SK-N-SH treated with all-trans-retinoic acid at 6 μM for 48 hours (cell line): Measurements from ENCODE around the gene SDHAF3.
"Not testable (repeated sequence)": the region's sequence is repeated elsewhere in the genome, so short reads cannot be mapped to it uniquely, and the experiment has no call there.

Source experiments
- ARNTL ChIP-seq: fragments of 450-650 bp; formaldehyde crosslinking; IDR thresholded peaks from 2 replicates; pipeline ENCODE4 v1.5.0; 2020; ENCODE audit warnings: low read depth, mild to moderate bottlenecking, moderate library complexity, borderline replicate concordance
- GLIS3 ChIP-seq: fragments of 250-450 bp; sonication (Bioruptor Pico); IDR thresholded peaks from 2 replicates; pipeline ENCODE4 v1.5.0; 2020; ENCODE audit warnings: mild to moderate bottlenecking, moderate library complexity
- OSR1 ChIP-seq: fragments of 250-450 bp; sonication (Bioruptor Pico); IDR thresholded peaks from 2 replicates; pipeline ENCODE4 v1.8.0; 2022; ENCODE audit warnings: moderate library complexity, mild to moderate bottlenecking, inconsistent platforms
- PPARA ChIP-seq: fragments of 250-450 bp; sonication (Bioruptor Pico); IDR thresholded peaks from 2 replicates; pipeline ENCODE4 v1.5.0; 2020; ENCODE audit warnings: mild to moderate bottlenecking, borderline replicate concordance
- TOX ChIP-seq: fragments of 250-450 bp; sonication (Bioruptor Pico); IDR thresholded peaks from 2 replicates; pipeline ENCODE4 v1.8.0; 2021; ENCODE audit warnings: mild to moderate bottlenecking, moderate library complexity, borderline replicate concordance
- ZC3H10 ChIP-seq: fragments of 250-450 bp; sonication (Bioruptor Pico); IDR thresholded peaks from 2 replicates; pipeline ENCODE4 v1.5.1; 2021; ENCODE audit warnings: mild to moderate bottlenecking, moderate library complexity
- ZFP3 ChIP-seq: fragments of 250-450 bp; sonication (Bioruptor Pico); IDR thresholded peaks from 2 replicates; pipeline ENCODE4 v1.5.0; 2020; ENCODE audit warnings: mild to moderate bottlenecking, moderate library complexity
- ZFP30 ChIP-seq: fragments of 450-650 bp; formaldehyde crosslinking; IDR thresholded peaks from 2 replicates; pipeline ENCODE4 v1.5.0; 2022; ENCODE audit warnings: mild to moderate bottlenecking, moderate library complexity
- TF ChIP-seq, protein P1 (sequence below): fragments of 250-450 bp; sonication (Bioruptor Pico); IDR thresholded peaks from 2 replicates; pipeline ENCODE4 v1.5.1; 2021; ENCODE audit warnings: mild to moderate bottlenecking, moderate library complexity
- TF ChIP-seq, protein P2 (sequence below): fragments of 250-450 bp; sonication (Bioruptor Pico); IDR thresholded peaks from 2 replicates; pipeline ENCODE4 v1.8.0; 2020; ENCODE audit warnings: mild to moderate bottlenecking, moderate library complexity, borderline replicate concordance
- TF ChIP-seq, protein P3 (sequence below): fragments of 250-450 bp; sonication (Bioruptor Pico); IDR thresholded peaks from 2 replicates; pipeline ENCODE4 v1.5.1; 2020; ENCODE audit warnings: low read depth, mild to moderate bottlenecking, moderate library complexity

DNA sequence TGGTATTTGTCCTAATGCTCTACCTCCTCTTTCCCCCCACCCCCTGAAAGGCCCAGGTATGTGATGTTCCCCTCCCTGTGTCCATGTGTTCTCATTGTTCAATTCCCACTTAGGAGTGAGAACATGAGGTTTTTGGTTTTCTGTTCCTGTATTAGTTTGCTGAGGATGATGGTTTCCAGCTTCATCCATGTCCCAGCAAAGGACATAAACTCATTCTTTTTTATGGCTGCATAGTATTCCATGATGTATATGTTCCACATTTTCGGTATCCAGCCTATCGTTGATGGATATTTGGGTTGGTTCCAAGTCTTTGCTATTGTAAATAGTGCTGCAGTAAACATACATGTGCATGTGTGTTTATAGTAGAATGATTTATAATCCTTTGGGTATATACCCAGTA is 5.6 kb downstream of the SDHAF3 start:
- not testable (repeated sequence) for TF ChIP-seq PPARA (CRISPR knock-in tag); OSR1; GLIS3; TOX (CRISPR knock-in tag); ZFP30 (CRISPR knock-in tag); ARNTL (CRISPR knock-in tag); ZFP3 (CRISPR knock-in tag); ZC3H10
- TF ChIP-seq, protein P1, sequence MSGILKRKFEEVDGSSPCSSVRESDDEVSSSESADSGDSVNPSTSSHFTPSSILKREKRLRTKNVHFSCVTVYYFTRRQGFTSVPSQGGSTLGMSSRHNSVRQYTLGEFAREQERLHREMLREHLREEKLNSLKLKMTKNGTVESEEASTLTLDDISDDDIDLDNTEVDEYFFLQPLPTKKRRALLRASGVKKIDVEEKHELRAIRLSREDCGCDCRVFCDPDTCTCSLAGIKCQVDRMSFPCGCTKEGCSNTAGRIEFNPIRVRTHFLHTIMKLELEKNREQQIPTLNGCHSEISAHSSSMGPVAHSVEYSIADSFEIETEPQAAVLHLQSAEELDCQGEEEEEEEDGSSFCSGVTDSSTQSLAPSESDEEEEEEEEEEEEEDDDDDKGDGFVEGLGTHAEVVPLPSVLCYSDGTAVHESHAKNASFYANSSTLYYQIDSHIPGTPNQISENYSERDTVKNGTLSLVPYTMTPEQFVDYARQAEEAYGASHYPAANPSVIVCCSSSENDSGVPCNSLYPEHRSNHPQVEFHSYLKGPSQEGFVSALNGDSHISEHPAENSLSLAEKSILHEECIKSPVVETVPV, result not testable (repeated sequence)
- TF ChIP-seq, protein P2, sequence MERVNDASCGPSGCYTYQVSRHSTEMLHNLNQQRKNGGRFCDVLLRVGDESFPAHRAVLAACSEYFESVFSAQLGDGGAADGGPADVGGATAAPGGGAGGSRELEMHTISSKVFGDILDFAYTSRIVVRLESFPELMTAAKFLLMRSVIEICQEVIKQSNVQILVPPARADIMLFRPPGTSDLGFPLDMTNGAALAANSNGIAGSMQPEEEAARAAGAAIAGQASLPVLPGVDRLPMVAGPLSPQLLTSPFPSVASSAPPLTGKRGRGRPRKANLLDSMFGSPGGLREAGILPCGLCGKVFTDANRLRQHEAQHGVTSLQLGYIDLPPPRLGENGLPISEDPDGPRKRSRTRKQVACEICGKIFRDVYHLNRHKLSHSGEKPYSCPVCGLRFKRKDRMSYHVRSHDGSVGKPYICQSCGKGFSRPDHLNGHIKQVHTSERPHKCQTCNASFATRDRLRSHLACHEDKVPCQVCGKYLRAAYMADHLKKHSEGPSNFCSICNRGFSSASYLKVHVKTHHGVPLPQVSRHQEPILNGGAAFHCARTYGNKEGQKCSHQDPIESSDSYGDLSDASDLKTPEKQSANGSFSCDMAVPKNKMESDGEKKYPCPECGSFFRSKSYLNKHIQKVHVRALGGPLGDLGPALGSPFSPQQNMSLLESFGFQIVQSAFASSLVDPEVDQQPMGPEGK, result not testable (repeated sequence)
- TF ChIP-seq, protein P3, sequence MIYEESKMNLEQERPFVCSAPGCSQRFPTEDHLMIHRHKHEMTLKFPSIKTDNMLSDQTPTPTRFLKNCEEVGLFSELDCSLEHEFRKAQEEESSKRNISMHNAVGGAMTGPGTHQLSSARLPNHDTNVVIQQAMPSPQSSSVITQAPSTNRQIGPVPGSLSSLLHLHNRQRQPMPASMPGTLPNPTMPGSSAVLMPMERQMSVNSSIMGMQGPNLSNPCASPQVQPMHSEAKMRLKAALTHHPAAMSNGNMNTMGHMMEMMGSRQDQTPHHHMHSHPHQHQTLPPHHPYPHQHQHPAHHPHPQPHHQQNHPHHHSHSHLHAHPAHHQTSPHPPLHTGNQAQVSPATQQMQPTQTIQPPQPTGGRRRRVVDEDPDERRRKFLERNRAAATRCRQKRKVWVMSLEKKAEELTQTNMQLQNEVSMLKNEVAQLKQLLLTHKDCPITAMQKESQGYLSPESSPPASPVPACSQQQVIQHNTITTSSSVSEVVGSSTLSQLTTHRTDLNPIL, result not testable (repeated sequence)
